Measurements from ENCODE around the gene TRAM2.

Gene TRAM2

GRCh38 chr6:52566853-52567279 lies 10.0 kb downstream of the TRAM2 start:
- DNase-seq (ENCODE audit: low read depth): no peak

- DNase-seq (ENCODE audit: low read depth): no peak
These were observed 10.7 kb downstream of the TRAM2 start for GRCh38 chr6:52566201-52566600.

- no peak for DNase-seq (ENCODE audit: low read depth)
These were observed 12.0 kb downstream of the TRAM2 start for GRCh38 chr6:52564856-52565255.

- no peak for DNase-seq (ENCODE audit: low read depth)
These were observed 13.9 kb downstream of the TRAM2 start for GRCh38 chr6:52562911-52563310.

- DNase-seq (ENCODE audit: low read depth): no peak
These were observed 16.4 kb downstream of the TRAM2 start for GRCh38 chr6:52560462-52560861.

- DNase-seq (ENCODE audit: low read depth): no peak
These were observed 18.4 kb downstream of the TRAM2 start for GRCh38 chr6:52558266-52559000.

GRCh38 chr6:52557389-52558265 lies 19.2 kb downstream of the TRAM2 start:
- DNase-seq (ENCODE audit: low read depth): no peak

- DNase-seq (ENCODE audit: low read depth): no peak
These were observed 21.2 kb downstream of the TRAM2 start for GRCh38 chr6:52555518-52556233.

GRCh38 chr6:52554684-52555280 lies 22.1 kb downstream of the TRAM2 start:
- no peak for DNase-seq (ENCODE audit: low read depth)

GRCh38 chr6:52553719-52554118 lies 23.1 kb downstream of the TRAM2 start:
- DNase-seq (ENCODE audit: low read depth): no peak

GRCh38 chr6:52553158-52553557 lies 23.7 kb downstream of the TRAM2 start:
- DNase-seq (ENCODE audit: low read depth): no peak

GRCh38 chr6:52552278-52552643 lies 24.6 kb downstream of the TRAM2 start:
- DNase-seq (ENCODE audit: low read depth): no peak

- no peak for DNase-seq (ENCODE audit: low read depth)
These were observed 25.2 kb downstream of the TRAM2 start for GRCh38 chr6:52551483-52552277.

GRCh38 chr6:52550870-52551269 lies 26.0 kb downstream of the TRAM2 start:
- no peak for DNase-seq (ENCODE audit: low read depth)

- DNase-seq (ENCODE audit: low read depth): no peak
These were observed 26.8 kb downstream of the TRAM2 start for GRCh38 chr6:52550014-52550575.

GRCh38 chr6:52549428-52549827 lies 27.4 kb downstream of the TRAM2 start:
- DNase-seq (ENCODE audit: low read depth): no peak

GRCh38 chr6:52548999-52549398 lies 27.9 kb downstream of the TRAM2 start:
- DNase-seq (ENCODE audit: low read depth): no peak

GRCh38 chr6:52548353-52548713 lies 28.5 kb downstream of the TRAM2 start:
- no peak for DNase-seq (ENCODE audit: low read depth)

GRCh38 chr6:52547647-52548352 lies 29.1 kb downstream of the TRAM2 start:
- no peak for DNase-seq (ENCODE audit: low read depth)

- no peak for DNase-seq (ENCODE audit: low read depth)
These were observed 30.2 kb downstream of the TRAM2 start for GRCh38 chr6:52546678-52547077.

GRCh38 chr6:52546192-52546591 lies 30.7 kb downstream of the TRAM2 start:
- no peak for DNase-seq (ENCODE audit: low read depth)

Measured in T-helper 22 cell (primary cell).